Colonic mucosa (tissue), 4 donors: ENCODE results near the gene EPM2AIP1. TPM values are rescaled to one million over a fixed set of nuclear protein-coding genes. Genes with fewer than 3 reads are reported as not detected.

Experiments
- DNase-seq: peaks from one replicate; pipeline ENCODE4 v3.0.0-alpha.2; 2020
- H3K27ac ChIP-seq: fragments of 200-600 bp; one replicate; pipeline ENCODE4 v1.8.0; 2021
- H3K27me3 ChIP-seq: fragments of 200-600 bp; one replicate; pipeline ENCODE4 v1.8.0; 2021
- H3K36me3 ChIP-seq: fragments of 200-600 bp; one replicate; pipeline ENCODE4 v1.8.0; 2021
- H3K4me1 ChIP-seq: fragments of 200-600 bp; one replicate; pipeline ENCODE4 v1.8.0; 2021; ENCODE audit warnings: mild to moderate bottlenecking
- H3K4me3 ChIP-seq: fragments of 200-600 bp; one replicate; pipeline ENCODE4 v1.8.0; 2021
- H3K9ac ChIP-seq, 2 donors: one replicate each; pipeline ENCODE4 v1.7.0; 2013; ENCODE audit warnings: control low read depth in 2 of 2, low read depth in 2 of 2, low read length in 2 of 2
- H3K9me3 ChIP-seq: fragments of 200-600 bp; one replicate; pipeline ENCODE4 v1.8.0; 2021
- intact Hi-C: fragments of 100-400 bp; cut with DNase I; formaldehyde crosslinking; loops from one replicate; pipeline ENCODE4 v1.14.1; 2022
- total RNA-seq, 2 donors: library from RNA; stranded (reverse); fragmentation: NEBNext Ultra II Directional in 1 of 2; extraction: Animal tissue kit (Norgen Biotek cat#: 25700) in 1 of 2; gene quantifications; one replicate each; pipeline ENCODE4 v1.2.1, GENCODE V29; 2021
- TF ChIP-seq, protein P1 (sequence below): fragments of 200-600 bp; IDR thresholded peaks from one replicate; pipeline ENCODE4 v1.8.0; 2022; ENCODE audit warnings: antibody characterized with exemption, mild to moderate bottlenecking
- donor health status: healthy.
- donor health status: DM: no; HTN: no; CAD: no.
- donor health status: DM: no; HTN: no; CAD: no.

The EPM2AIP1 gene
- total RNA-seq, 2 donors from 2014 or later: 13.0 to 14.3 TPM

DNA sequence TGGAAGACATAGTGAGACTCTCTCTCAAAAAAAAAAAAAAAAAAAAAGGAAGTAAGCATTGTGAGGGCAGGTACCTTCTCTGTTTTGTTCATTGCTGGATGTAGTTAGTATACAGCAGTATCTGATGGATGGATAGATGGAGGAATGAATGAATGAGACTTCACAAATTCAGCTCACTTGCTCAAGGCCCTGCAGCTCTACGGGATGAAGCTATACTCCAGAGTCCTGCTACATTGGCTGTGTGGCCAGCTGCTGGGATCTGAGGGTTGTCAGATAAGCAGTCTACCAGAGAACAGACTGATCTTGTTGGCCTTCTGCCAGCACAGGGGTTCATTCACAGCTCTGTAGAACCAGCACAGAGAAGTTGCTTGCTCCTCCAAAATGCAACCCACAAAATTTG is 35.4 kb upstream of the EPM2AIP1 start:
- peaks cover 4% of the 10 kb centered on the region for H3K36me3 ChIP-seq
- H3K9ac ChIP-seq: no peak overlapping the region
- DNase-seq: no peak
- no peaks in the 10 kb centered on the region for H3K9me3 ChIP-seq
- no peak overlapping the region for H3K4me3 ChIP-seq
- no peak overlapping the region for H3K27ac ChIP-seq
- intact Hi-C loops: no loop called here
- TF ChIP-seq, protein P1, sequence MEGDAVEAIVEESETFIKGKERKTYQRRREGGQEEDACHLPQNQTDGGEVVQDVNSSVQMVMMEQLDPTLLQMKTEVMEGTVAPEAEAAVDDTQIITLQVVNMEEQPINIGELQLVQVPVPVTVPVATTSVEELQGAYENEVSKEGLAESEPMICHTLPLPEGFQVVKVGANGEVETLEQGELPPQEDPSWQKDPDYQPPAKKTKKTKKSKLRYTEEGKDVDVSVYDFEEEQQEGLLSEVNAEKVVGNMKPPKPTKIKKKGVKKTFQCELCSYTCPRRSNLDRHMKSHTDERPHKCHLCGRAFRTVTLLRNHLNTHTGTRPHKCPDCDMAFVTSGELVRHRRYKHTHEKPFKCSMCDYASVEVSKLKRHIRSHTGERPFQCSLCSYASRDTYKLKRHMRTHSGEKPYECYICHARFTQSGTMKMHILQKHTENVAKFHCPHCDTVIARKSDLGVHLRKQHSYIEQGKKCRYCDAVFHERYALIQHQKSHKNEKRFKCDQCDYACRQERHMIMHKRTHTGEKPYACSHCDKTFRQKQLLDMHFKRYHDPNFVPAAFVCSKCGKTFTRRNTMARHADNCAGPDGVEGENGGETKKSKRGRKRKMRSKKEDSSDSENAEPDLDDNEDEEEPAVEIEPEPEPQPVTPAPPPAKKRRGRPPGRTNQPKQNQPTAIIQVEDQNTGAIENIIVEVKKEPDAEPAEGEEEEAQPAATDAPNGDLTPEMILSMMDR: no peak
- no peaks in the 10 kb centered on the region for H3K4me1 ChIP-seq
- no peaks in the 10 kb centered on the region for H3K27me3 ChIP-seq

- DNase-seq: no peak
- Histone ChIP-seq H3K27me3 (no peaks in the 10 kb centered on the region), H3K9me3 (no peaks in the 10 kb centered on the region), H3K36me3 (peaks cover 4% of the 10 kb centered on the region), H3K9ac (no peak overlapping the region), H3K4me3 (no peak overlapping the region), H3K4me1 (no peaks in the 10 kb centered on the region), H3K27ac (no peak overlapping the region)
- TF ChIP-seq, protein P1: no peak
- intact Hi-C loops: no loop called here
These were observed 33.9 kb upstream of the EPM2AIP1 start for GRCh38 chr3:37026851-37027250.

DNA sequence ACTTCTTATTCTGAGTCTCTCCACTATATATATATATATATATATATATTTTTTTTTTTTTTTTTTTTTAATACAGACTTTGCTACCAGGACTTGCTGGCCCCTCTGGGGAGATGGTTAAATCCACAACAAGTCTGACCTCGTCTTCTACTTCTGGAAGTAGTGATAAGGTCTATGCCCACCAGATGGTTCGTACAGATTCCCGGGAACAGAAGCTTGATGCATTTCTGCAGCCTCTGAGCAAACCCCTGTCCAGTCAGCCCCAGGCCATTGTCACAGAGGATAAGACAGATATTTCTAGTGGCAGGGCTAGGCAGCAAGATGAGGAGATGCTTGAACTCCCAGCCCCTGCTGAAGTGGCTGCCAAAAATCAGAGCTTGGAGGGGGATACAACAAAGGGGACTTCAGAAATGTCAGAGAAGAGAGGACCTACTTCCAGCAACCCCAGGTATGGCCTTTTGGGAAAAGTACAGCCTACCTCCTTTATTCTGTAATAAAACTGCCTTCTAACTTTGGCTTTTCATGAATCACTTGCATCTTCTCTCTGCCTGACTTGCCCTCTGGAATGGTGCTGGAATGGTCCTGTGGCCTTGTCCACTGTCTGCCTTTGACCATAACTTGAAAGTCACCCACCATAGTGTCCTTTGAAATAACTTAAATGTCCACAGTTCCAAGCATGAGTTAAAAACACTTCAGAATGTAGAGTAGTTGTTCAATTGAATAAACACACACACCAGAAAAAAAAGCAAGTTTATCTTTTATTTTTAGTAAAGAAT is 32.8 kb upstream of the EPM2AIP1 start:
- TF ChIP-seq, protein P1: no peak
- Histone ChIP-seq H3K27ac (no peak overlapping the region), H3K27me3 (no peaks in the 10 kb centered on the region)

DNA sequence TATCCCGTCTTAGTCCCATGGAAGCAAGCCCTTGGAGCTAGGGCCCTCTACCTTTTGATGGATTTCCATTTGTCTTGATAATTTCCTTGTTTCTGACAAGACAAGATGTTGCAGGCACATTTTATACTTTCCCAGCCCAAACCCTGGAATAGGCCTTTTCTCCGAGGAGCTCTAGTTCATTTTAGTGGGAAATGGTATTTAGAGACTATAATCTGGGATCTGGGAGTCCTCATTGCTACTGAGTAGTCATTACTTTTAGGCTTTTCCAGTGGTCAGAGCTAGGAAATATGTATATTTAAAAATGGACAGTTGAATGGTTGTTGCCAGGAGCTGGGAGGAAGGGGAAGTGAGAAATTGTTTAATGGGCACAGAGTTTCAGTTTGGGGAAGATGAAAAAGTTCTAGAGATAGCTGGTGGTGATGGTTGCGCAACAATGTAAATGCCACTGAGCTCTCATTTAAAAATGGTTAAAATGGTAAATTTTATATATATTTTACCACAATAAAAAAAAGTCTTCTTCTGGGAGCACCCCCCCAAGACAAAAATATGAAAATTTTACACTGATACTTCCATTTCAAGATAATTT is 32.0 kb upstream of the EPM2AIP1 start:
- no peaks in the 10 kb centered on the region for H3K9me3 ChIP-seq
- intact Hi-C loops: loop anchor here (5.0 kb wide), 1 partner anchor 192 kb away; no protein-coding TSS in a partner anchor
- no peaks in the 10 kb centered on the region for H3K36me3 ChIP-seq
- H3K27me3 ChIP-seq: no peaks in the 10 kb centered on the region
- TF ChIP-seq, protein P1: no peak
- no peaks in the 10 kb centered on the region for H3K4me1 ChIP-seq
- H3K9ac ChIP-seq: no peak overlapping the region
- DNase-seq: no peak
- no peak overlapping the region for H3K27ac ChIP-seq
- no peak overlapping the region for H3K4me3 ChIP-seq

More for the DNA sequence above, 32.8 kb upstream of the EPM2AIP1 start:
- intact Hi-C loops: no loop called here
- DNase-seq: no peak
- no peak overlapping the region for H3K9ac ChIP-seq
- peaks cover 4% of the 10 kb centered on the region for H3K36me3 ChIP-seq
- no peaks in the 10 kb centered on the region for H3K9me3 ChIP-seq
- no peak overlapping the region for H3K4me3 ChIP-seq
- no peaks in the 10 kb centered on the region for H3K4me1 ChIP-seq

- Histone ChIP-seq H3K4me1 (no peaks in the 10 kb centered on the region), H3K9ac (no peak overlapping the region), H3K36me3 (no peaks in the 10 kb centered on the region), H3K27ac (no peak overlapping the region), H3K9me3 (no peaks in the 10 kb centered on the region), H3K27me3 (no peaks in the 10 kb centered on the region), H3K4me3 (no peak overlapping the region)
- TF ChIP-seq, protein P1: peak; percentile 37
- no peak for DNase-seq
- intact Hi-C loops: loop anchor here (5.0 kb wide), 1 partner anchor 193 kb away; no protein-coding TSS in a partner anchor
These were observed 31.2 kb upstream of the EPM2AIP1 start for GRCh38 chr3:37024092-37024491.
